ENCODE measurements around the gene CACNA2D3.

The CACNA2D3 gene

GRCh38 chr3:54274607-54275006, 152.3 kb downstream of the CACNA2D3 start:
- DNase-seq (ENCODE audit: low spot score) = no peak

- no peak for DNase-seq (ENCODE audit: low spot score)
These were observed 156.7 kb downstream of the CACNA2D3 start for GRCh38 chr3:54279005-54279583.

GRCh38 chr3:54283470-54283869, 161.1 kb downstream of the CACNA2D3 start:
- DNase-seq (ENCODE audit: low spot score) = no peak

- DNase-seq (ENCODE audit: low spot score) = no peak
These were observed 171.9 kb downstream of the CACNA2D3 start for GRCh38 chr3:54294214-54294613.

GRCh38 chr3:54296531-54296930, 174.2 kb downstream of the CACNA2D3 start:
- DNase-seq (ENCODE audit: low spot score) = no peak

- no peak for DNase-seq (ENCODE audit: low spot score)
These were observed 177.0 kb downstream of the CACNA2D3 start for GRCh38 chr3:54299169-54299935.

GRCh38 chr3:54303517-54304375, 181.4 kb downstream of the CACNA2D3 start:
- DNase-seq (ENCODE audit: low spot score) = no peak

GRCh38 chr3:54304877-54305276, 182.5 kb downstream of the CACNA2D3 start:
- no peak for DNase-seq (ENCODE audit: low spot score)

- DNase-seq (ENCODE audit: low spot score) = no peak
These were observed 183.2 kb downstream of the CACNA2D3 start for GRCh38 chr3:54305409-54306099.

- DNase-seq (ENCODE audit: low spot score) = no peak
These were observed 185.3 kb downstream of the CACNA2D3 start for GRCh38 chr3:54307566-54308180.

GRCh38 chr3:54309601-54310000, 187.2 kb downstream of the CACNA2D3 start:
- no peak for DNase-seq (ENCODE audit: low spot score)

GRCh38 chr3:54311211-54311747, 188.9 kb downstream of the CACNA2D3 start:
- DNase-seq (ENCODE audit: low spot score) = no peak

- DNase-seq (ENCODE audit: low spot score) = no peak
These were observed 190.0 kb downstream of the CACNA2D3 start for GRCh38 chr3:54312156-54312899.

GRCh38 chr3:54313418-54313817, 191.1 kb downstream of the CACNA2D3 start:
- DNase-seq (ENCODE audit: low spot score) = no peak

- DNase-seq (ENCODE audit: low spot score) = no peak
These were observed 199.2 kb downstream of the CACNA2D3 start for GRCh38 chr3:54321520-54321919.

- DNase-seq (ENCODE audit: low spot score) = no peak
These were observed 200.0 kb downstream of the CACNA2D3 start for GRCh38 chr3:54322354-54322753.

- DNase-seq (ENCODE audit: low spot score) = no peak
These were observed 201.8 kb downstream of the CACNA2D3 start for GRCh38 chr3:54324103-54324502.

- no peak for DNase-seq (ENCODE audit: low spot score)
These were observed 204.6 kb downstream of the CACNA2D3 start for GRCh38 chr3:54326951-54327350.

- DNase-seq (ENCODE audit: low spot score) = no peak
These were observed 209.0 kb downstream of the CACNA2D3 start for GRCh38 chr3:54331341-54331740.

- no peak for DNase-seq (ENCODE audit: low spot score)
These were observed 215.5 kb downstream of the CACNA2D3 start for GRCh38 chr3:54337846-54338245.

GRCh38 chr3:54339608-54340007, 217.3 kb downstream of the CACNA2D3 start:
- DNase-seq (ENCODE audit: low spot score) = no peak

Data from ecto neural progenitor cell (in vitro differentiated cells).